Stomach (tissue), 9 donors: ENCODE measurements around the gene PCNP. TPM values are rescaled to one million over a fixed set of nuclear protein-coding genes. Genes with fewer than 3 reads are reported as not detected.

Source experiments
- DNase-seq, 2 donors: peaks; one replicate each; pipeline versions ENCODE4 v3.0.0 to v3.0.0-alpha.2; 2013 to 2019
- H3K27ac ChIP-seq, 5 donors: fragments of 200-600 bp in 4 of 5; sonication (generic) in 4 of 5; one replicate each; pipeline ENCODE4 v1.5.1; 2013 to 2019; ENCODE audit warnings: mild to moderate bottlenecking in 1 of 5, moderate library complexity in 1 of 5
- H3K27me3 ChIP-seq, 3 donors: fragments of 200-600 bp; sonication (generic); one replicate each; pipeline ENCODE4 v1.5.1; 2017 to 2019; ENCODE audit warnings: mixed run types in 1 of 3
- H3K36me3 ChIP-seq, 4 donors: fragments of 200-600 bp; sonication (generic); 1 replicate in 3 of 4; 2 replicates in 1 of 4; pipeline ENCODE4 v1.5.1; 2016 to 2019
- H3K4me1 ChIP-seq, 4 donors: fragments of 200-600 bp; sonication (generic); one replicate each; pipeline ENCODE4 v1.5.1; 2016 to 2019
- H3K4me3 ChIP-seq, 4 donors: fragments of 200-600 bp; sonication (generic) in 3 of 4; one replicate each; pipeline ENCODE4 v1.5.1; 2016 to 2019; ENCODE audit warnings: mild to moderate bottlenecking in 1 of 4
- H3K9me3 ChIP-seq, 4 donors: fragments of 200-600 bp; sonication (generic); one replicate each; pipeline ENCODE4 v1.5.1; 2016 to 2019
- CTCF ChIP-seq, 7 experiments: fragments of 450-650 bp in 4 of 7; fragments of 200-600 bp in 3 of 7; sonication (generic) in 3 of 7; IDR thresholded peaks; one replicate each; pipeline ENCODE4 v1.5.1; 2016 to 2019; ENCODE audit warnings: antibody characterized with exemption in 7 of 7, control low read depth in 2 of 7, mild to moderate bottlenecking in 1 of 7
- EP300 ChIP-seq: sonication (generic); formaldehyde crosslinking; IDR thresholded peaks from one replicate; pipeline ENCODE4 v1.6.1; 2017; ENCODE audit warnings: antibody characterized with exemption
- POLR2A ChIP-seq, 4 donors: fragments of 450-650 bp; IDR thresholded peaks; one replicate each; pipeline ENCODE4 v1.6.1; 2016; ENCODE audit warnings: antibody characterized with exemption in 4 of 4, control low read depth in 2 of 4, mild to moderate bottlenecking in 1 of 4, moderate library complexity in 1 of 4
- POLR2AphosphoS5 ChIP-seq, 3 donors: sonication (generic); formaldehyde crosslinking; IDR thresholded peaks; one replicate each; pipeline ENCODE4 v1.6.1; 2016; ENCODE audit warnings: antibody characterized with exemption in 3 of 3
- WGBS, 5 donors: extraction: QIAGEN DNeasy Blood & Tissue Kit in 3 of 5; methylation state at CpG; one replicate each; pipeline versions ENCODE4 v1.1.5 to v1.1.7; 2013 to 2018; 5-methylcytosine and 5-hydroxymethylcytosine counted together
- intact Hi-C: fragments of 100-400 bp; cut with DNase I; formaldehyde crosslinking; loops from one replicate; pipeline ENCODE4 v1.15.1; 2023; ENCODE audit warnings: low total_unique reads
- polyA plus RNA-seq, 3 donors: library from polyadenylated mRNA; stranded (reverse); fragments of 200-250 nt; gene quantifications; one replicate each; pipeline ENCODE4 v1.2.3, GENCODE V29; 2013
- total RNA-seq, 5 donors: library from RNA; depleted of rRNA; stranded (reverse); fragments of >200 nt; gene quantifications; one replicate each; pipeline versions ENCODE4 v1.1.0 to v1.2.3, GENCODE V29; 2014 to 2016
- donor health status: healthy with polysubstance abuse.
- donor health status: Bipolar disorder and iron deficiency.
- donor health status: healthy.

PCNP gene
- total and polyA plus RNA-seq, 8 donors, result 21.7 to 163 (median 87.4) TPM

DNA sequence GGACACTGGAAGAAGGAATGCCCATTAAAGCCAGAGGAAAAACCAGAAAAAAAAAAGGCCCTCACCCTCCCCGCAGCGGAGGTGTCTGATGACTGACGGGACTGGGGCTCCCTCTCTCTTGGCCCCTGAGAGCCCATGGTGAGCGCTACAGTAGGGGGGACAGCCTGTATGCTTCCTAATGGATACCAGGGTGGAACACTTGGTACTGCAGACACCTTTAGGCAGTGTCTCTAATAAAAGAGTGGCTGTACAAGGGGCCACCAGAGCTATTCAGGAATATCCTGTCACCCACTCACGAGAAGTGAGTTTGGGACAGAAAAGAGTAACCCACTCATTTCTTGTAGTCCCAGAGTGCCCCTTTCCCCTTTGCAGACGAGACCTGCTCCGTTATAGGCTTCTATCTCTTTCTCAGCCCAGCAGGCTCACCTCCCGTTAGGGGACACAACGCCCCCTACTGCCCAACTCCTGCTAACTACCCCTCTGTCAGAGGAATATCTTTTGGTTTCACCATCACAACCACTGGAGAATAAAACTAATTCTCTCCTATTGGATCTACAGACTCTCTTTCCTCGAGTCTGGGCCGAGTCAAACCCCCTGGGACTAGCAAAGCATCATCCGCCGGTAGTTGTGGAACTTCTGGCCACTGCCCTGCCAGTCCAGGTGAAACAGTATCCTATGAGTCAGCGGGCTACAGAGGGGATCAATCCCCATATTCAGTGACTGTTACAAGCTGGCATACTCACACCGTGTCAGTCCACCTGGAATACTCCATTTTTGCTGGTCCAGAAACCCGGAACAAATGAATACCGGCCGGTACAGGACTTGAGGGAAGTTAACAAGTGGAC is 62.2 kb downstream of the PCNP start:
- intact Hi-C loops, result no loop called here
- H3K27ac ChIP-seq, result no peak overlapping the region
- no peak overlapping the region for H3K4me3 ChIP-seq
- DNase-seq, result peak; percentile 58 to 67
- H3K27me3 ChIP-seq, result no peaks in the 10 kb centered on the region
- peaks cover 0 to 6% (median 0%) of the 10 kb centered on the region in 4 donors for H3K4me1 ChIP-seq
- WGBS, 5 donors, result 52 to 60% (median 58%) methylated on average over 18 of the region's 18 CpGs
- H3K36me3 ChIP-seq, result no peaks in the 10 kb centered on the region
- no peak for TF ChIP-seq POLR2AphosphoS5 (IDR thresholded peaks at IDR 0.05)
- TF ChIP-seq CTCF (IDR thresholded peaks at IDR 0.05), result peak in 4 of 7 experiments; percentile 11 to 37 (median 34)
- TF ChIP-seq POLR2A (IDR thresholded peaks at IDR 0.05), result no peak
- no peak for TF ChIP-seq EP300
- no peaks in the 10 kb centered on the region for H3K9me3 ChIP-seq

DNA sequence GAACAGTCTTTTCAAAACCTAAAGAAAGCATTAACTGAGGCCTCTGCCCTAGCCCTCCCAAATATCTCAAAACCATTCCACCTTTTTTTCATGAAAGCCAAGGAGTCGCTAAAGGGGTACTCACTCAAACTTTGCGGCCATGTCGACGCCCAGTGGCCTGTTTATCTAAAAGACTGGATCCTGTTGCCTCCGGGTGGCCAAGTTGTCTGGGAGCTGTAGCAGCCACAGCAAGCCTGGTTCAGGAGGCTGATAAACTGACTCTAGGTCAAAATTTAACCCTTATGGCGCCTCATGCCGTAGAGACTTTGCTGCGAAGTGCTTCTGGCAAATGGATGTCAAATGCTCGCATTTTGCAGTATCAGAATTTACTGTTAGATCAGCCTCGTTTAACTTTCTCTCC is 63.5 kb downstream of the PCNP start:
- H3K27me3 ChIP-seq, result no peaks in the 10 kb centered on the region
- H3K9me3 ChIP-seq, result no peaks in the 10 kb centered on the region
- H3K4me1 ChIP-seq, result peaks cover 0 to 6% (median 0%) of the 10 kb centered on the region in 4 donors
- WGBS, 5 donors, result 72 to 84% (median 79%) methylated on average over 10 of the region's 10 CpGs
- DNase-seq, result no peak
- no peaks in the 10 kb centered on the region for H3K36me3 ChIP-seq
- no peak overlapping the region for H3K4me3 ChIP-seq
- no peak for TF ChIP-seq EP300
- TF ChIP-seq POLR2A (IDR thresholded peaks at IDR 0.05), result no peak
- no peak for TF ChIP-seq POLR2AphosphoS5 (IDR thresholded peaks at IDR 0.05)
- TF ChIP-seq CTCF (IDR thresholded peaks at IDR 0.05), result no peak
- no peak overlapping the region for H3K27ac ChIP-seq
- intact Hi-C loops, result no loop called here

DNA sequence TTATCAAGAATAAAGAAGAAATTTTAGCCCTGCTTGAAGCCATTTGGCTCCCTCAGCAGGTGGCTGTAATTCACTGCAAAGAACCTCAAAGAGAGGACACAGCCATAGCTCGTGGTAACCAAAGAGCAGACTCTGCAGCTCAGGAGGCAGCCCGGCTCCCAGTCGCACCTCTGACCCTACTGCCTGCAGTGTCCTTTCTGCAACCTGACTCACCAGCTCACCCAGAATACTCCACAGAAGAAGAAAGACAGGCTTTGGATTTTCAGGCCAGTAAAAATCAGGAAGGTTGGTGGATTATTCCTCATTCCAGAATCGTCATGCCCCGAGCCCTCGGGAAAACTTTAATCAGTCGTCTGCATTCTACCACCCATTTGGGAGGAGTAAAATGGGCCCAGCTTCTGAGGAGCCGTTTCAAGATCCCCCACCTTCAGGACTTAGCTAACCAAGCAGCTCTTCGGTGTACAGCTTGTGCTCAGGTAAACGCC is 64.3 kb downstream of the PCNP start:
- DNase-seq, result peak in 1 of 2 donors; percentile 26
- Histone ChIP-seq H3K9me3 (no peaks in the 10 kb centered on the region), H3K36me3 (no peaks in the 10 kb centered on the region), H3K4me3 (no peak overlapping the region), H3K27me3 (no peaks in the 10 kb centered on the region), H3K27ac (no peak overlapping the region), H3K4me1 (peaks cover 0 to 6% (median 0%) of the 10 kb centered on the region in 4 donors)
- TF ChIP-seq CTCF (IDR thresholded peaks at IDR 0.05) (no peak), EP300 (no peak), POLR2AphosphoS5 (IDR thresholded peaks at IDR 0.05) (no peak), POLR2A (IDR thresholded peaks at IDR 0.05) (no peak)
- intact Hi-C loops, result no loop called here
- 66 to 79% (median 74%) methylated on average over 9 to 10 of the region's 10 CpGs for WGBS, 5 donors

DNA sequence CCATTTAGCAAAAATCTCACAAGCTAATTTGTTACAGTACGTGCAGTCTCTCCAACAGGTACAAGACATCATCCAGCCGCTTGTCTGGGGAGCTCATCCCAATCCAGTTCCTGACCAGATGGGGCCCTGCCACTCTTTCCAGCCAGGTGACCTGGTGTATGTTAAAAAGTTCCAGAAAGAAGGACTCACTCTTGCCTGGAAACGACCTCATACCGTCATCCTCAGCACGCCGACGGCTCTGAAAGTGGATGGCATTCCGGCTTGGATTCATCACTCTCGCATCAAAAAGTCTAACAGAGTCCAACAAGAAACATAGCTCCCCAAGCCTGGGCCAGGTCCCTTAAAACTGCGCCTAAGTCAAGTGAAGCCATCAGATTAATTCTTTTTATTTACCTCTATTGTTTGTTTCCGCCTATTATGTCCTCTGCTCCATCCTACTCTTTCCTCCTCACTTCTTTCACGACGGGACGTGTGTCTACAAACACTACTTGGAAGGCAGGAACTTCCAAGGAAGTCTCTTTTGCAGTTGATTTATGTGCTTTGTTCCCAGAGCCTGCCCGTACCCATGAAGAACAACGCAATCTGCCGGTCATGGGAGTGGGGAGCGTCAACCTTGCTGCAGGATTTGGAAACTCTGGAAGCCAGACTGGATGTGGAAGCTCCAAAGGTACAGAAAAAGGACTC is 65.4 kb downstream of the PCNP start:
- Histone ChIP-seq H3K4me3 (no peak overlapping the region), H3K27me3 (no peaks in the 10 kb centered on the region), H3K27ac (no peak overlapping the region), H3K9me3 (no peaks in the 10 kb centered on the region), H3K36me3 (no peaks in the 10 kb centered on the region), H3K4me1 (peaks cover 0 to 6% (median 3%) of the 10 kb centered on the region in 4 donors)
- DNase-seq, result no peak
- intact Hi-C loops, result no loop called here
- TF ChIP-seq EP300 (no peak), CTCF (IDR thresholded peaks at IDR 0.05) (no peak), POLR2AphosphoS5 (IDR thresholded peaks at IDR 0.05) (no peak), POLR2A (IDR thresholded peaks at IDR 0.05) (no peak)
- 82 to 84% (median 83%) methylated on average over 18 of the region's 18 CpGs; no CpG with 5 or more reads in 1 of the 5 donors for WGBS, 5 donors
